Mesendoderm (in vitro differentiated cells): Measurements from ENCODE around the gene PSMB7.

Experiments used
- DNase-seq: peaks from one replicate; pipeline ENCODE4 v3.0.0; 2013
- H2AK5ac ChIP-seq: 2 replicates; pipeline ENCODE4 v1.6.1; 2013; ENCODE audit warnings: low read length, inconsistent platforms
- H2BK120ac ChIP-seq: 2 replicates; pipeline ENCODE4 v1.6.1; 2013; ENCODE audit warnings: low read depth, mild to moderate bottlenecking, low read length, moderate library complexity, mixed read lengths
- H2BK15ac ChIP-seq: replicated peaks from 2 replicates; pipeline ENCODE4 v1.6.1; 2013; ENCODE audit warnings: low read depth, mild to moderate bottlenecking, moderate library complexity
- H2BK5ac ChIP-seq: 2 replicates; pipeline ENCODE4 v1.6.1; 2013; ENCODE audit warnings: low read length, inconsistent platforms
- H3K18ac ChIP-seq: 2 replicates; pipeline ENCODE4 v1.6.1; 2013; ENCODE audit warnings: mild to moderate bottlenecking, low read length, mixed read lengths
- H3K23ac ChIP-seq: one replicate; pipeline ENCODE4 v1.6.1; 2013; ENCODE audit warnings: low read length
- H3K27ac ChIP-seq: 2 replicates; pipeline ENCODE4 v1.5.1; 2013; ENCODE audit warnings: low read depth, mild to moderate bottlenecking, inconsistent platforms, low read length, moderate library complexity
- H3K27me3 ChIP-seq: 2 replicates; pipeline ENCODE4 v1.6.1; 2013; ENCODE audit warnings: low read length, control low read depth, mild to moderate bottlenecking, inconsistent platforms; ENCODE audit not compliant: insufficient read depth, poor library complexity
- H3K36me3 ChIP-seq: 2 replicates; pipeline ENCODE4 v1.6.1; 2013; ENCODE audit warnings: low read length, inconsistent platforms; ENCODE audit not compliant: control insufficient read depth, insufficient read depth
- H3K4ac ChIP-seq: one replicate; pipeline ENCODE4 v1.6.1; 2013; ENCODE audit warnings: low read depth, mild to moderate bottlenecking, low read length, moderate library complexity
- H3K4me1 ChIP-seq: 2 replicates; pipeline ENCODE4 v1.6.1; 2013; ENCODE audit warnings: low read depth, low read length, inconsistent platforms; ENCODE audit not compliant: control insufficient read depth
- H3K4me2 ChIP-seq: 2 replicates; pipeline ENCODE4 v1.6.1; 2013; ENCODE audit warnings: low read length
- H3K4me3 ChIP-seq: 2 replicates; pipeline ENCODE4 v1.5.1; 2013; ENCODE audit warnings: mild to moderate bottlenecking, low read length
- H3K56ac ChIP-seq: one replicate; pipeline ENCODE4 v1.6.1; 2013; ENCODE audit warnings: low read length
- H3K79me1 ChIP-seq: 2 replicates; pipeline ENCODE4 v1.6.1; 2013; ENCODE audit warnings: low read length, inconsistent platforms
- H3K79me2 ChIP-seq: 2 replicates; pipeline ENCODE4 v1.6.1; 2013; ENCODE audit warnings: mild to moderate bottlenecking, low read length; ENCODE audit not compliant: control insufficient read depth, insufficient read depth
- H3K9ac ChIP-seq: 2 replicates; pipeline ENCODE4 v1.6.1; 2013; ENCODE audit warnings: low read length, inconsistent platforms
- H4K5ac ChIP-seq: one replicate; pipeline ENCODE4 v1.6.1; 2013; ENCODE audit warnings: low read length
- H4K8ac ChIP-seq: one replicate; pipeline ENCODE4 v1.6.1; 2013; ENCODE audit warnings: low read depth, mild to moderate bottlenecking, control low read depth, low read length, moderate library complexity
- WGBS: extraction: QIAGEN DNeasy Blood & Tissue Kit; methylation state at CpG from one replicate; pipeline ENCODE4 v1.1.7; 2013; ENCODE audit warnings: low lambda C conversion rate, missing lambda C conversion rate; ENCODE audit not compliant: insufficient coverage; ENCODE audit errors: extremely low coverage; 5-methylcytosine and 5-hydroxymethylcytosine counted together

Gene PSMB7

DNA sequence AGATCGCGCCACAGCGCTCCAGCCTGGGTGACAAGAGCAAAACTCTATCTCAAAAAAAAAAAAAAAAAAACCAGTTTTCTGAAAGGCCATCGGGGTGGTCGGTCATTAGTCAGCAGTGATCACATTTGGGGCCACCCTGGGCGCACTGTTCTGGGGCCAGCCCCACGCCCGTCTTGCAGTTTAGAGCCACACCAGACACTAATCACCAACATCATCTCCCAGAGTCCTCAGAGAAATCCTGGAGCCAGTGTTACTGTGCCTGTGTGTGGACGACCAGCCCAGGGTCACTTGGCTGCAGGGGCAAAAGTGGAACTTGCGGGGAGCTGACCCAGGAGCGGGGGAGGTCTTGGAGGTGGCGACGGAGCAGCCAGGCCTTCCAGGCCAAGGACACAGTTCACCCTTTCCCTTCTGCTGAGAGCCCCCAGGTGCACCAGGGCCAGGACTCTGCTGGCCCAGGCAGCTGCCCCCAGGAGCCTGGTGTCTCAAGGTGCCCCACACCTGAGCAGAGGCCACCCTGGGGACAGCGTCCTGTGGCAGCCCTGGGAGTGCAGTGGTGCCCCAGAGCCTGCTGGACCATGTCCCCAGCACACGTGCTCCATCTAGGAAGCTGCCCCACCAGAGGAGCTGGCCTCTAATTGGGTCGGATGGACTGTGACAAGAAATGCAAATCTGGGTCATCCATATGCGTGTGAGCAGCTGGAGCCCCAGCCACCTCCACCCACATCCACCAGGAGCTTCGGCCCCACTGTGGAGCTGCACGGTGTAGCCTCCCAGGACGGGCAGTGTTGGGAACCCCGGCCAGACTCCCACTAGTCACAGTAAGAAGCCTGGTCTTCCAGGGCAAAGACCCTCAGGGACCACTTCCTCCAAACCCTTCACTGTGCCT lies 106.4 kb downstream of the PSMB7 start:
- Histone ChIP-seq H3K4me3 (no peak overlapping the region), H3K4me2 (no peak overlapping the region), H4K5ac (no peak overlapping the region), H3K36me3 (no peaks in the 10 kb centered on the region), H2BK15ac (no peak overlapping the region), H3K79me2 (no peaks in the 10 kb centered on the region), H3K23ac (no peak overlapping the region), H3K56ac (peak overlapping the region; percentile 10), H3K4ac (no peak overlapping the region), H3K4me1 (no peaks in the 10 kb centered on the region), H3K9ac (no peak overlapping the region), H2BK5ac (no peak overlapping the region), H3K79me1 (no peaks in the 10 kb centered on the region), H2AK5ac (no peak overlapping the region), H2BK120ac (no peak overlapping the region), H3K27me3 (no peaks in the 10 kb centered on the region), H4K8ac (no peak overlapping the region), H3K18ac (no peak overlapping the region), H3K27ac (no peak overlapping the region)
- WGBS = no CpG with 5 or more reads among the region's 21 CpGs
- peak; percentile 47 for DNase-seq

DNA sequence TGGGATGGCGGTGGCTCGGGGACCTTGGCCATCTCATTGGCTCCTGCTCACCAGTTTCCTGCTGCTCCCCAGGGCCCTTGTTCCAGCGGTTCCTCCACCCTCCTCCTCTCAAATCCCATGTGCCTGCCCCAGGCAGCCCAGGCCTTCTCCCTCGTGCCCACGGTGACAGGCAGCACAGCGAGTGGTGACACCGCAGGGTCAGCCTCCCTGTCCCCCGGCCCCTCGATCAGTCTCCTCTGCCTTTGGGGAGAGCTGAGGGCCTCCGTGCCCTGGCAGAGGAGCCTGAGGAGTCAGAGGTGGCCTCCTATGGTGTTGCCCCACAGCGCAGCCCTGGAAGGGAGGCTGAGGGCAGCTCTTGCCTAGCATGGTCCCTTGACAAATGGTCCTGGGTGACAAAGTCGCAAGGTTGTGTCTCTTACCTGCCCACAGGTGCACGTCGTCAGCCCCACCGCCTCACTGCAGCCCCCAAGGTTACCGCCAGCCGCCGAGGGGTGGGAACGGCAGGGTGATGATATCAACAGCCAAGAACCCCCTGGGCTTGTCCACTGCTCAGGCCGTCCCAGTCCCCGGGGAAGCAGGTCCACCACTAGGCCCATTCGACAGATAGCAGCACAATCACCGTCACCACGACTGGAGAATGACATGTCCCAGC lies 107.7 kb downstream of the PSMB7 start:
- no peak overlapping the region for H3K23ac ChIP-seq
- DNase-seq = no peak
- H3K27ac ChIP-seq = no peak overlapping the region

GRCh38 chr9:124306098-124306735 lies 109.0 kb downstream of the PSMB7 start:
- H3K56ac ChIP-seq = no peak overlapping the region
- H3K9ac ChIP-seq = no peak overlapping the region
- H3K4ac ChIP-seq = no peak overlapping the region
- no peak overlapping the region for H4K8ac ChIP-seq
- H3K23ac ChIP-seq = no peak overlapping the region
- H2BK5ac ChIP-seq = no peak overlapping the region
- H2BK15ac ChIP-seq = no peak overlapping the region
- H3K79me2 ChIP-seq = no peaks in the 10 kb centered on the region
- H2BK120ac ChIP-seq = no peak overlapping the region
- no peaks in the 10 kb centered on the region for H3K36me3 ChIP-seq
- no CpG with 5 or more reads among the region's 13 CpGs for WGBS
- no peak overlapping the region for H3K4me3 ChIP-seq
- no peak overlapping the region for H3K4me2 ChIP-seq
- H3K27ac ChIP-seq = no peak overlapping the region
- no peak overlapping the region for H3K18ac ChIP-seq
- no peaks in the 10 kb centered on the region for H3K79me1 ChIP-seq
- DNase-seq = peak; percentile 62
- H4K5ac ChIP-seq = no peak overlapping the region
- H3K4me1 ChIP-seq = no peaks in the 10 kb centered on the region
- no peaks in the 10 kb centered on the region for H3K27me3 ChIP-seq
- H2AK5ac ChIP-seq = no peak overlapping the region

More for the DNA sequence above, 107.7 kb downstream of the PSMB7 start:
- no peaks in the 10 kb centered on the region for H3K79me2 ChIP-seq
- H3K4me2 ChIP-seq = no peak overlapping the region
- H2BK5ac ChIP-seq = no peak overlapping the region
- H2BK120ac ChIP-seq = no peak overlapping the region
- H3K36me3 ChIP-seq = no peaks in the 10 kb centered on the region
- no peak overlapping the region for H4K5ac ChIP-seq
- H2BK15ac ChIP-seq = no peak overlapping the region
- no peaks in the 10 kb centered on the region for H3K79me1 ChIP-seq
- no peak overlapping the region for H2AK5ac ChIP-seq
- no peak overlapping the region for H3K4ac ChIP-seq
- no peak overlapping the region for H3K18ac ChIP-seq
- no peaks in the 10 kb centered on the region for H3K27me3 ChIP-seq
- no peak overlapping the region for H3K9ac ChIP-seq
- no CpG with 5 or more reads among the region's 24 CpGs for WGBS
- H3K4me1 ChIP-seq = no peaks in the 10 kb centered on the region
- H3K56ac ChIP-seq = no peak overlapping the region
- H3K4me3 ChIP-seq = no peak overlapping the region
- no peak overlapping the region for H4K8ac ChIP-seq

DNA sequence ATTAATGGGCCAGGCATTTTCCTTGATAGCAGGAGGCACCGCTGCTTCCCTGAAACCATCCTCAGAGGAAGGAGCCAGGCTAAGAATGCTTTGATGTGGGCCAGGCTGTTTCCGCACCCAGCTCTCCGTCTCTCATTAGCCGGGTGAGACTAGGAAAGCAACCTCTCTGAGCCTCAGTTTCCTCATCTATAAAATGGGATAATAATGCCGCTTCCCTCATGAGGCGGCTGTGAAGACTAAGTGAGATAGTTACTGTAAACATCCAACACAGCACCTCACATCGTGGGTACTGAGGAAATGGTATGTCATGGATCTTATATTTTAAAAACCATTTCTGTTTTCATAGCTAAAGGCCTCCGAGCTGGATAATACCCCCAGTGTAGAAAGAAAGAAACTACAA lies 111.0 kb downstream of the PSMB7 start:
- H3K4me1 ChIP-seq = no peaks in the 10 kb centered on the region
- H3K4me3 ChIP-seq = no peak overlapping the region
- no peak overlapping the region for H3K27ac ChIP-seq
- H3K27me3 ChIP-seq = no peaks in the 10 kb centered on the region
- no peaks in the 10 kb centered on the region for H3K36me3 ChIP-seq
- no peak overlapping the region for H3K56ac ChIP-seq
- H2BK120ac ChIP-seq = no peak overlapping the region
- no peak overlapping the region for H2BK15ac ChIP-seq
- H2BK5ac ChIP-seq = no peak overlapping the region
- no peak overlapping the region for H3K4ac ChIP-seq
- no peak overlapping the region for H4K8ac ChIP-seq
- no CpG with 5 or more reads among the region's 8 CpGs for WGBS
- no peak overlapping the region for H3K18ac ChIP-seq
- no peak overlapping the region for H2AK5ac ChIP-seq
- H4K5ac ChIP-seq = no peak overlapping the region
- peaks cover 3% of the 10 kb centered on the region for H3K79me1 ChIP-seq
- H3K9ac ChIP-seq = no peak overlapping the region
- H3K4me2 ChIP-seq = no peak overlapping the region
- DNase-seq = no peak
- no peaks in the 10 kb centered on the region for H3K79me2 ChIP-seq
- H3K23ac ChIP-seq = no peak overlapping the region

- no CpG with 5 or more reads among the region's 14 CpGs for WGBS
- Histone ChIP-seq H3K36me3 (no peaks in the 10 kb centered on the region), H3K4me3 (no peak overlapping the region)
Observed at GRCh38 chr9:124303762-124304161, 111.5 kb downstream of the PSMB7 start.

More at GRCh38 chr9:124303762-124304161, 111.5 kb downstream of the PSMB7 start:
- no peak overlapping the region for H2BK120ac ChIP-seq
- H3K56ac ChIP-seq = no peak overlapping the region
- H3K4me2 ChIP-seq = no peak overlapping the region
- H3K4me1 ChIP-seq = no peaks in the 10 kb centered on the region
- H2BK15ac ChIP-seq = no peak overlapping the region
- H3K79me1 ChIP-seq = peaks cover 3% of the 10 kb centered on the region
- no peak overlapping the region for H3K27ac ChIP-seq
- H4K5ac ChIP-seq = no peak overlapping the region
- no peak overlapping the region for H2AK5ac ChIP-seq
- H3K9ac ChIP-seq = no peak overlapping the region
- no peak overlapping the region for H3K23ac ChIP-seq
- no peak for DNase-seq
- no peak overlapping the region for H4K8ac ChIP-seq
- no peak overlapping the region for H2BK5ac ChIP-seq
- H3K79me2 ChIP-seq = no peaks in the 10 kb centered on the region
- H3K18ac ChIP-seq = no peak overlapping the region
- no peaks in the 10 kb centered on the region for H3K27me3 ChIP-seq
- no peak overlapping the region for H3K4ac ChIP-seq
